Frontal cortex (tissue), 4 donors: Measurements from ENCODE around the gene NTSR2. TPM values are rescaled to one million over a fixed set of nuclear protein-coding genes. Genes with fewer than 3 reads are reported as not detected.

ENCODE experiments used
- DNase-seq, 2 donors: peaks; one replicate each; pipeline ENCODE4 v3.0.0; 2012; ENCODE audit warnings: low spot score in 2 of 2
- FAIRE-seq: peaks from 2 replicates; lab custom pipeline; 2012; peaks lifted over from hg19 to GRCh38; lab: Jason Lieb, UNC
- total RNA-seq: library from RNA; depleted of rRNA; stranded (reverse); fragments of >200 nt; gene quantifications from one replicate; pipeline ENCODE4 v1.2.3, GENCODE V29; 2014
- donor health status: control.
- donor health status: control.
- donor health status: control.

Gene NTSR2
- total RNA-seq, 1 donor from 2014 or later, result 0.82 TPM

DNA sequence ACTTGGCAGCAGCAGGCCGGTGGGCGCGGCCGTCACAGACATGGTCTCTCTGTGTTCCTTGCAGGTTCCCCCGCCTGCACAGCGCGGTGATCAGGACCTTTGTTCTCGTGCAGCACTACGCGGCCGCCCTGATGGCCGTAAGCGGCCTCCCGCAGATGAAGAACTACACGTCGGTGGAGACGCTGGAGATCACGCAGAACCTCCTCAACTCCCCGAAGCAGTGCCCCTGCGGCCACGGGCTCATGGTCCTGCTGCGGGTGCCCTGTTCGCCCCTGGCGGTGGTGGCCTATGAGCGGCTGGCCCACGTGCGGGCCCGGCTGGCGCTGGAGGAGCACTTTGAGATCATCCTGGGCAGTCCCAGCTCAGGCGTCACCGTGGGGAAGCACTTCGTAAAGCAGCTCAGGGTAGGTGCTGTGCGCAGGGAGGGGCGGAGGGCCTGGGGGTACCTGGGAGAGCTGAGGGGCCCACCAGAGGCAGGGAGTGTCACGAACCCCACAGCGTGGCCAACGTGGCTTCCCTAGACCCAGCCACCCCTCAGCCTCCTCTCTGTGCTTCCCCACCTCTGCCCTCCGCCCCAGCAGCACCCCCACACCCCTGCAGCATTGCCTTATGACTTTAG, 59.3 kb downstream of the NTSR2 start:
- no peak for DNase-seq
- FAIRE-seq, result no peak

Other genes with a start within 250 kb of the NTSR2 start
- 12.2 TPM for gene E2F6, start 204.0 kb downstream of the NTSR2 start, total RNA-seq
- gene GREB1, start 136.2 kb downstream of the NTSR2 start, total RNA-seq, result 3.7 TPM
- 28.1 TPM for gene LPIN1, start 76.4 kb upstream of the NTSR2 start, total RNA-seq